ENCODE measurements around the gene YIPF3. TPM values are rescaled to one million over a fixed set of nuclear protein-coding genes. Genes with fewer than 3 reads are reported as not detected.

YIPF3 gene
- total and polyA plus RNA-seq, 9 of the 15 experiments (the other 6 are each of a cell fraction or from before 2014, with no cell fraction given): 27.5 to 75.3 (median 57.6) TPM

DNA sequence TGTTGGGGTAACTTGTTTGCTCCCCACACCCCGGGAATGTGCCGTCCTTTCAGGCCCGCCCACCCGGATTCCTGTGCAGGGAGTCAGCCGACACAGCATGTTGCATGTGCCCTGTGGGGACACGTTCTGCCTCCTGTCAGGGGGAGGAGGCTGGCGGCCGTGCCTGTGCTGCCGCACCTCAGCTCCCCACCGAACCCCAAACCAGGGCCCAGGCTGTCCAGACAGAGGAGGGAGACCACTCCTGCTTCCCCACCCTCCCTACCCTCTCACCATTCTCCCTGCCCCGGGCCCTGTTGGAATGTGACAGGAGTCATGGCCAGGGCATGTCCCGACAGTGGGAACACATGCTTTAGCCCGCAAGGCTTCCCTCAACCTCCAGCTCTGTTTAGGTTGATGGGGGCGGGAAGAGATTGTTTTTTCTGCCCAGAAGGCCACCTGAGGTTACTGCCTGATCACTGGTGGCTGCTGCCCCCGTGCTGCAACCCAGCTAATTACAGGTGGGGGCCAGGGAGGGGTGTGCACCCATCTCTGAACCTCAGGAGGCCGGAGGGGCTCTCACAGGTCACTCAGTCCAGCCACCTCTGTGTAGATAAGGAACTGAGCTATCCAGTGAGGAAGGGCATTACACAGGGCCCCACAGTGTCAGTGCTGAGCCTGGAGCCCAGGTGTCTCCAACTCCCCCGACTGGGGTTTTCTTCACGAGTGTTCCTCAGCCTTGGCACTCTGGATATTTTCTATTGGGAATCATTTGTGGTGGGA lies 20.2 kb downstream of the YIPF3 start (continued):
- TF ChIP-seq, protein P1, sequence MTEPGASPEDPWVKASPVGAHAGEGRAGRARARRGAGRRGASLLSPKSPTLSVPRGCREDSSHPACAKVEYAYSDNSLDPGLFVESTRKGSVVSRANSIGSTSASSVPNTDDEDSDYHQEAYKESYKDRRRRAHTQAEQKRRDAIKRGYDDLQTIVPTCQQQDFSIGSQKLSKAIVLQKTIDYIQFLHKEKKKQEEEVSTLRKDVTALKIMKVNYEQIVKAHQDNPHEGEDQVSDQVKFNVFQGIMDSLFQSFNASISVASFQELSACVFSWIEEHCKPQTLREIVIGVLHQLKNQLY (CRISPR knock-in tag; conservative IDR thresholded peaks at IDR 0.05): no peak
- no peak for TF ChIP-seq NR1H2 (CRISPR knock-in tag; IDR thresholded peaks at IDR 0.05)
- no peak for TF ChIP-seq POLR2A (conservative IDR thresholded peaks at IDR 0.05)
- TF ChIP-seq ZNF347 (CRISPR knock-in tag; IDR thresholded peaks at IDR 0.05; ENCODE audit: low read depth): no peak
- TF ChIP-seq ILF3 (IDR thresholded peaks at IDR 0.05; ENCODE audit: borderline replicate concordance): no peak
- no peak for TF ChIP-seq HNRNPUL1 (IDR thresholded peaks at IDR 0.05; ENCODE audit: low read length)
- TF ChIP-seq ZFX (CRISPR knock-in tag; IDR thresholded peaks at IDR 0.05): no peak
- no peak for TF ChIP-seq RAD51 (IDR thresholded peaks at IDR 0.05; ENCODE audit: borderline replicate concordance, low read depth)
- TF ChIP-seq BRF1 (IDR thresholded peaks at IDR 0.05; ENCODE audit: borderline replicate concordance, extremely low read depth, insufficient read length): no peak
- peak; percentile 66 to 84 for TF ChIP-seq RAD21 (CRISPR knock-in tag; conservative IDR thresholded peaks at IDR 0.05 in 1 of 2, IDR thresholded peaks at IDR 0.05 in 1 of 2)
- no peak for TF ChIP-seq ZNF740 (CRISPR knock-in tag; IDR thresholded peaks at IDR 0.05)
- no peak for TF ChIP-seq ZNF740 (tag; IDR thresholded peaks at IDR 0.05)
- TF ChIP-seq RCOR1 (IDR thresholded peaks at IDR 0.05; ENCODE audit: borderline replicate concordance in 1 of 2, low read depth in 2 of 2, low read length in 2 of 2): peak in 1 of 2 experiments; percentile 57; a peak in 2 of 4 replicates
- TF ChIP-seq, protein P2, sequence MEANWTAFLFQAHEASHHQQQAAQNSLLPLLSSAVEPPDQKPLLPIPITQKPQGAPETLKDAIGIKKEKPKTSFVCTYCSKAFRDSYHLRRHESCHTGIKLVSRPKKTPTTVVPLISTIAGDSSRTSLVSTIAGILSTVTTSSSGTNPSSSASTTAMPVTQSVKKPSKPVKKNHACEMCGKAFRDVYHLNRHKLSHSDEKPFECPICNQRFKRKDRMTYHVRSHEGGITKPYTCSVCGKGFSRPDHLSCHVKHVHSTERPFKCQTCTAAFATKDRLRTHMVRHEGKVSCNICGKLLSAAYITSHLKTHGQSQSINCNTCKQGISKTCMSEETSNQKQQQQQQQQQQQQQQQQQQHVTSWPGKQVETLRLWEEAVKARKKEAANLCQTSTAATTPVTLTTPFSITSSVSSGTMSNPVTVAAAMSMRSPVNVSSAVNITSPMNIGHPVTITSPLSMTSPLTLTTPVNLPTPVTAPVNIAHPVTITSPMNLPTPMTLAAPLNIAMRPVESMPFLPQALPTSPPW (CRISPR knock-in tag; IDR thresholded peaks at IDR 0.05): peak; percentile 89
- TF ChIP-seq POLR2G (IDR thresholded peaks at IDR 0.05; ENCODE audit: low read depth, low read length): 0 out of 2 replicates have a peak, but pooled peaks have one; percentile 37
- TF ChIP-seq U2AF2 (optimal IDR thresholded peaks at IDR 0.05; ENCODE audit: low read depth, low read length): no peak
- TF ChIP-seq BRF2 (IDR thresholded peaks at IDR 0.05; ENCODE audit: borderline replicate concordance, insufficient read depth, insufficient read length): no peak
- TF ChIP-seq YY1 (IDR thresholded peaks at IDR 0.05; ENCODE audit: borderline replicate concordance in 1 of 3, control insufficient read depth in 1 of 3, extremely low read depth in 1 of 3, insufficient read depth in 3 of 3, insufficient read length in 1 of 3, insufficient replicate concordance in 2 of 3, low read depth in 1 of 3, low read length in 2 of 3): peak in 1 of 3 experiments; percentile 32
- TF ChIP-seq NCOA1 (IDR thresholded peaks at IDR 0.05; ENCODE audit: low read depth): no peak
- TF ChIP-seq CBX3 (IDR thresholded peaks at IDR 0.05; ENCODE audit: borderline replicate concordance in 1 of 2, low read length in 2 of 2): no peak
- TF ChIP-seq ZNF253 (CRISPR knock-in tag; conservative IDR thresholded peaks at IDR 0.05): no peak
